RPMI7951 (cell line): ENCODE results near the gene SHB. TPM values are rescaled to one million over a fixed set of nuclear protein-coding genes. Genes with fewer than 3 reads are reported as not detected.
"Not testable (repeated sequence)": the region's sequence is repeated elsewhere in the genome, so short reads cannot be mapped to it uniquely, and the experiment has no call there.

Experiments
- DNase-seq: peaks from one replicate; pipeline ENCODE4 v3.0.0-alpha.2; 2012; ENCODE audit warnings: low read depth
- total RNA-seq: library from RNA; depleted of rRNA; stranded (reverse); fragments of >200 nt; shearing (Covaris generic); gene quantifications from 2 replicates; pipeline ENCODE4 v1.2.3, GENCODE V29; 2014; rRNA removed

The SHB gene
- total RNA-seq, 1 experiment from 2014 or later: 10.0 TPM

DNA sequence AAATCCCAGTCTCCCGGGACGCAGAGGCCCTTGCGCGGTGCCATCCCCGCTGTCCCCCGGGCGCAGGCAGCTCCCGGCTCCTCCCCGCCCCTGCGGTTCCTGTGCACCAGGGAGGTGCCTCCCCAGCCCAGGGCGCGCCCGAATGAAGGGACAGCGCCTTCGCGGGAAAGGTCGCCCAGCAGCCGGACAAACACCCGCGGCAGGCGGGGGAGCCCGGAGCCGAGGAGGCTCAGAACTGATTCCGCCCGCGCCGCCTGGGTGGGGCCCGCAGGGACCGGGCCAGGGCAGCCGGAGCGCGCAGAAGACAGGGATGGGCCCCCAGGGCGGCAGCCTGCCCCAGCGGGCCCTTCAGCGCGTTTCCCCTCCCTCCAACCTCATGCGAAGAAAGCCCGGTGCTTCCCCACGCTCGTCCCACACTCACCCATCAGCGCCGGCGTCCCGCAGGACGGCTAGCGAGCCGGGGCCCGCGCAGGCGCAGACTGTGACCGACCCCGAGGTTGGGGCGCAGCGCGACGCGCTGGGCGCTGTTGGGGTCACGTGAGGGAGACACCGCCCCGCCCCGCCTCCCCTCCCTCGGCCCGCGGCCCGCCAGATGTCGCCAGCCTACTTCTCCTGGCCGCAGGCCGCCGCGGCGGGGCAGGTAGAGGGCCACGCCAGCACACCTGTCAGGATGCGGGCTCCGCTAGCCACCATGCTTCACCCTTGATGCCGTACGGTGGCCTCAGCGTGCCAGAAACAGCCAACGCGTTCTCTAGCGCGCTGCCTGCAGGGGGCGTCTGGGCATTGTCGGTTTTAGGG is 165.2 kb downstream of the SHB start, which contains the start of gene SLC25A51:
Gene SLC25A51 (minus strand): TSS at position 481 of the 798 bp plus-strand sequence. CDS start 15,577 bp downstream, outside the sequence.
- peak; percentile 87 for DNase-seq

DNA sequence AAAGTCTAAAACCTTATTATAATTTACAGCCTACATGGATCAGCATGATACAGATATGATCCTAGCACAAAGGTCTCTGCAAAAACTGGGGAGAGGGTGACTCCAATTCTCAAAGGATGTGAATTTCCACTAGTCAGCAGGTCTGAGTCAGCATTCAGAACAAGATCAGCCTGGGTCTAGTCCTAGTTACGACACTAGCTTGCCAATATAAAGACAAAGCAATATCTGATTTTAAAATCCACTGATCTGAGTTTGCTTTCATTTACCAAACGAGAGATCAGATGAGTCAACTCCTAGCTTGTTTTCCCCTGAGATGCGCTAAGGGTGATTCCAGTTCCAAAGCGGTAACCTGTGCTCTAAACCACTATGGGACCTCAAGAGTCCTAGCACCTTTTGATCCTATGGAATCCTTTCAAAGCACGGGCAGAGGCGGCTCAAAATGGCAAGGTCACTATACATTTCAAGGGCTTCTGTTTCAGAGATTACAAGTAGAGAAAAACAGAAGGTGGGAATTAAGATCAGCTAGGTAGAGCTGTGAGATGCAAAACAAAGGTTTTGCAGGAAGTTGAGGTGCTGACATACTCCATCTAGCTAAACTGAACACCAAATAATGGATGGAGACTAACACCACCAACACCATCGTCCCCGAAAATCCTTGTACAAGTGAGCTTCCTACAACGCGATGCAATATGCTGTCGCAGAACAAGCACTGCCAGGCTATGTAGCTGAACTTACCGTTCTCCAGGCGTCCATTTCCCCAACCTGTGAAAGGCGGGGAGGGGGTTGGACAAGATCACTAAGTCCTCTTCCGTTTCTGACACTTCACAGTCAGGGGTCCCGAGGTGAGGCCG is 166.0 kb downstream of the SHB start:
- DNase-seq: peak; percentile 39

- DNase-seq: no peak
Measured at GRCh38 chr9:37902131-37902530, 166.9 kb downstream of the SHB start.

DNA sequence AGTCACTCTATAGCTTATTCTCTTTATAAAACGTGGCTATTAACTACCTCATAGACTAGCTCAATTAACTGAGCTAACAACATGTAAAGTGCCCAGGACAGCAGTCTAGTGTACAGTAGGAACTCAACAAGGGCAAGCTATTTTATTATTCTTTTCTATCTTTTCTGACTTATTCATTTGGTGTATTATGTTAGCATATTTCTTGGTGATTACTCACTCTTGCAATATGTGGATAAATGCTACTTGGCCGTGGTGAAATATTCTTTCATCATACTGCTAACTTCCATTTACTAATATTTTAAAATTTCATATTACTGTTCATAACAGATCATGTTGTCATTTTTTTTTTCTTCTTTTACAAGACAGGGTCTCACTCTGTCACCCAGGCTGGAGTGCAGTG is 170.0 kb downstream of the SHB start:
- DNase-seq: no peak

DNA sequence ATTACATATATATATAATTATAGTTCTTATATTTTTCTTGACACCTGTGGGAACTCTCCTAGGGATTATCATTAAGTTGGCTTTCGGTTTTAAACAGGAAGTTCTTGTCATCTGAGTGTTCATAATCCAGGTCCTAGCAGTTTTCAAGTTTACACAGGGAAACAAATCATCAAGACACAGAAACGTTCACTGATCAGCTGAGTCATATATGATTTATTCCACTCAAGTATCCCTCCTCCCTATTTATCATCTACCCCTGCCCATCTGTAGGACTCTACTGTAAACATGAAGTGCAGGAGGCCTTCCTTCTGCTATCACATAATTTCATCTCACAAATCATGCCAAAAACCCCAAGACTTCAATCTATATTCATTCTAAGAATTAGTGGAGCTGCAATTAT is 171.4 kb downstream of the SHB start:
- no peak for DNase-seq

GRCh38 chr9:37892063-37892462 is 177.0 kb downstream of the SHB start:
- no peak for DNase-seq

DNA sequence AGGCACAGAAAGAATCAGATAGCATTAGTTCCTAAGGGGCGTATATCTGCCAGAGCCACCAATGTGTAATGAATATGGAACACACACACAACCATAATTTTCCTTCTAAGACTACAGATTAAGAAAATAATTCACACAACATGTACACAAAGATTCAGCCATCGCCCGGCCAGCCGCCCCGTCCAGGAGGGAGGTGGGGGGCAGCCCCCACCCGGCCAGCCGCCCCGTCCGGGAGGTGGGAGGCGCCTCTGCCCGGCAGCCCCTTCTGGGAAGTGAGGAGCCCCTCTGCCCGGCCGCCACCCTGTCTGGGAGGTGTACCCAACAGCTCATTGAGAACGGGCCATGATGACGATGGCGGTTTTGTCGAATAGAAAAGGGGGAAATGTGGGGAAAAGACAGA is 178.0 kb downstream of the SHB start:
- DNase-seq: not testable (repeated sequence)

- no peak for DNase-seq
Measured at GRCh38 chr9:37889536-37889935, 179.5 kb downstream of the SHB start.

DNA sequence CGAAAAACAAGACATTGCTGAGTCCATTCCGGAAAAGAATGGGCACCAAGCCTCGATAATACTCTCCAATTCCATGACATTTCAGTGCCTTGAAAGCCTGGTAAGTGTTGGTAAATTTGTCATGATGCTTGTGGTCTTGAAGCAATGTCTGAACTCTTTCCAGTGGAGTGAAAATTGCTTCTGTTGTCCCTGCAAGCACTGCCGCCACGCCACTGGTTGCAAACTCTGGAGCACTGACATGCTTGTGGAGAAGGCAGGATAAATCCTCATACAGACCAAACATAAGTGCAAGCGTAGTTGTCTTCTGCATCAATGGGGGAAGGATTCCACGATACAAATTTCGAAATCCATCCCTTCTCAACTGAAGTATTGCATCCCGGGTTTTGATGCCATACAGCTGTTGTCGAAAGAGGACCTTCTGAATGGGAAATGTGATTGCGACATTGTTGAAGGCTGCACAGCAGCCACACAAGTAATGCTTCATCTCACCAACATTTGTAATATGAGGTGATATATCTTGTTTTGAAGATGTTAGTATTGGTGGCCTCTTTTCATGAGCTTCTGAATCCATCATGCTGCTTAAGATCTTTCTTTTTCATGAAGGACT is 180.9 kb downstream of the SHB start:
- not testable (repeated sequence) for DNase-seq

DNA sequence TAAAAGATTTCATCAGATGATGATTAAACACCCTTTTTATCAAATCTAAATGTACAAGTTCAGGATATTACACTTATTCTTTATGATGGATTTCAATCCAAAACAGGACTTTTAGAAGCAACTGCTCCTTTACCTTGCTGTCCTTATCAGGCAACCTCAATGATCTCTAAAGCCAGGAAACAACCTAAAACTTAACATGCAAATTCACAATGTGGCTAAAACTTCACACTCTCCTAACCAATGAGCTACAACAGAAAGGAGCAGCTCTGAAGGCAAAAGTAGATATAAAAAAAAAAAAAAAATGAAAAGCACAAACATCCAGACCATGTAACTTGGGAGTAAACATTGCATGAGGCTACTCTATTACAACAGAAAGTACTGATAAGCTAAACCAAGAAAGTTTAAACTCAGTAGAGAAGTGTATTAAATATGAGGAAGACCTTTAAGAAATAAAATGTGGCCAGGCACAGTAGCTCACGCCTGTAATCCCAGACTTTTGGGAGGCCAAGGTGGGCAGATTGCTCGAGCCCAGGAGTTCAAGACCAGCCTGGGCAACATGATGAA is 188.0 kb downstream of the SHB start:
- DNase-seq: no peak

DNA sequence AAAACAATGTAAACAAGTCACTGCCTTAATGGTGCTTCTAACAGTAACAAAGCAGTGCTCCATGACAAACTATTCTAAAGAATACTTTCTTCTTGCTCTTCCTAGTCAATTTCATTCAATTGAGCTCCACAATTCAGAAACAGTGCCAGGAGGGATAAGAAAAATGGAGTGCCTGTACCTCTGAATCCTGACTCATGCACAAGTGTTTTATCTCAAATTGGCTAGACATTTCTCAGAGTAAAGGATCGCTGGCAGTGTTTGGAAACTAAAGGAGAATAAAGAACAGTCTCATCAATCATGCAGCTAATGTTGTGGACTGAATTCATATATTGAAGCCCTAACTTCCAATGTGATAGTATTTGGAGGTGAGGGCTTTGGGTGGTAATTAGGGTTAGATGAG is 192.7 kb downstream of the SHB start:
- no peak for DNase-seq

DNA sequence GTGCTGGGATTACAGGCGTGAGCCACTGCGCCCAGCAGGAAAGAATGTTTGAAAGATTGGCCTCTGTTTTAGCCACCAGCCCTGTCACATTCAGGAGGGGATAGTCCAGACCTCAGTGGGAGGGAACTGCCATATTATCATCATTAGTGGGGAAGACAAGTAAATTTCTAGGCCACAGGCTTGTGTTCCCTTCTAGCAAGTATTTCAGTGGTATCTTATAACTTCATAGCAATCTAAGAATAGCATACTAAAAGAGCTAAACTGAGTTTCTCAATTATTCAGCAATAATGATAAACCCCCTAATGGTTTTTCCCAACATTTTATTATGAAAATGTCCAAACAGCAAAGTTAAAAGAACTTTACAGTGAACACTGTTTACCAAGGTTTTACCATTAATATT is 195.1 kb downstream of the SHB start:
- DNase-seq: no peak

GRCh38 chr9:37870799-37871176 is 198.2 kb downstream of the SHB start:
- DNase-seq: no peak

- DNase-seq: no peak
Measured at GRCh38 chr9:37870081-37870798, 198.8 kb downstream of the SHB start.

Other genes with a start within 250 kb of the SHB start
- 47.2 and 55.5 TPM in 2 replicates for gene SLC25A51, start 165.1 kb downstream of the SHB start, total RNA-seq